ENCODE results near the gene SEMA3B.

Gene SEMA3B

GRCh38 chr3:50322115-50322385, 53.1 kb downstream of the SEMA3B start:
- DNase-seq (ENCODE audit: low spot score in 2 of 2) (no peak), ATAC-seq (ENCODE audit: low read depth) (no peak)
- H3K9me3 Mint-ChIP-seq: no peaks in the 10 kb centered on the region
- H3K4me3 Mint-ChIP-seq: no peak overlapping the region
- no peaks in the 10 kb centered on the region for H3K36me3 Mint-ChIP-seq
- H3K27me3 Mint-ChIP-seq: no peaks in the 10 kb centered on the region
- H3K27ac Mint-ChIP-seq: no peak overlapping the region
- H3K4me1 Mint-ChIP-seq: peaks cover 36% of the 10 kb centered on the region

- no peaks in the 10 kb centered on the region for H3K36me3 Mint-ChIP-seq
Observed at GRCh38 chr3:50322386-50323091, 53.6 kb downstream of the SEMA3B start, which contains the start of gene HYAL2. Gene HYAL2, minus strand, starts transcription at chr3:50322745. Its CDS starts 2,256 bp downstream, at chr3:50320489.

GRCh38 chr3:50323092-50323600, 54.2 kb downstream of the SEMA3B start:
- no peak for DNase-seq (ENCODE audit: low spot score in 2 of 2)
- H3K9me3 Mint-ChIP-seq: no peaks in the 10 kb centered on the region
- H3K27me3 Mint-ChIP-seq: no peaks in the 10 kb centered on the region
- ATAC-seq (ENCODE audit: low read depth): no peak
- H3K4me3 Mint-ChIP-seq: peak overlapping the region; percentile 3
- peaks cover 34% of the 10 kb centered on the region for H3K4me1 Mint-ChIP-seq
- no peaks in the 10 kb centered on the region for H3K36me3 Mint-ChIP-seq
- H3K27ac Mint-ChIP-seq: no peak overlapping the region

More at GRCh38 chr3:50322386-50323091, 53.6 kb downstream of the SEMA3B start, which contains the start of gene HYAL2:
- no peaks in the 10 kb centered on the region for H3K27me3 Mint-ChIP-seq
- H3K27ac Mint-ChIP-seq: peak within 1 kb of the TSS; percentile 91
- peak within 1 kb of the TSS; percentile 86 for H3K4me3 Mint-ChIP-seq
- DNase-seq (ENCODE audit: low spot score in 2 of 2) (no peak), ATAC-seq (ENCODE audit: low read depth) (no peak)
- H3K9me3 Mint-ChIP-seq: no peaks in the 10 kb centered on the region
- peaks cover 36% of the 10 kb centered on the region for H3K4me1 Mint-ChIP-seq

GRCh38 chr3:50323614-50324199, 54.8 kb downstream of the SEMA3B start:
- Mint-ChIP-seq H3K4me1 (peaks cover 33% of the 10 kb centered on the region), H3K36me3 (no peaks in the 10 kb centered on the region), H3K4me3 (no peak overlapping the region), H3K27ac (no peak overlapping the region), H3K9me3 (no peaks in the 10 kb centered on the region), H3K27me3 (no peaks in the 10 kb centered on the region)
- DNase-seq (ENCODE audit: low spot score in 2 of 2): no peak
- no peak for ATAC-seq (ENCODE audit: low read depth)

GRCh38 chr3:50324351-50325112, 55.6 kb downstream of the SEMA3B start:
- H3K4me1 Mint-ChIP-seq: peaks cover 25% of the 10 kb centered on the region
- H3K4me3 Mint-ChIP-seq: no peak overlapping the region
- DNase-seq (ENCODE audit: low spot score in 2 of 2) (no peak), ATAC-seq (ENCODE audit: low read depth) (peak; percentile 10)
- H3K27me3 Mint-ChIP-seq: no peaks in the 10 kb centered on the region
- no peak overlapping the region for H3K27ac Mint-ChIP-seq
- H3K9me3 Mint-ChIP-seq: no peaks in the 10 kb centered on the region
- H3K36me3 Mint-ChIP-seq: no peaks in the 10 kb centered on the region

GRCh38 chr3:50325113-50325480, 56.1 kb downstream of the SEMA3B start:
- H3K4me3 Mint-ChIP-seq: no peak overlapping the region
- no peak overlapping the region for H3K27ac Mint-ChIP-seq

GRCh38 chr3:50325497-50326181, 56.7 kb downstream of the SEMA3B start:
- DNase-seq (ENCODE audit: low spot score in 2 of 2) (no peak), ATAC-seq (ENCODE audit: low read depth) (no peak)
- H3K4me1 Mint-ChIP-seq: peaks cover 17% of the 10 kb centered on the region
- no peak overlapping the region for H3K27ac Mint-ChIP-seq
- no peaks in the 10 kb centered on the region for H3K9me3 Mint-ChIP-seq
- no peaks in the 10 kb centered on the region for H3K27me3 Mint-ChIP-seq
- peaks cover 3% of the 10 kb centered on the region for H3K36me3 Mint-ChIP-seq
- H3K4me3 Mint-ChIP-seq: no peak overlapping the region

More at GRCh38 chr3:50325113-50325480, 56.1 kb downstream of the SEMA3B start:
- H3K27me3 Mint-ChIP-seq: no peaks in the 10 kb centered on the region
- peaks cover 23% of the 10 kb centered on the region for H3K4me1 Mint-ChIP-seq
- no peaks in the 10 kb centered on the region for H3K36me3 Mint-ChIP-seq
- no peaks in the 10 kb centered on the region for H3K9me3 Mint-ChIP-seq
- ATAC-seq (ENCODE audit: low read depth) (no peak), DNase-seq (ENCODE audit: low spot score in 2 of 2) (no peak)

GRCh38 chr3:50326182-50326541, 57.2 kb downstream of the SEMA3B start:
- peaks cover 5% of the 10 kb centered on the region for H3K36me3 Mint-ChIP-seq
- ATAC-seq (ENCODE audit: low read depth) (no peak), DNase-seq (ENCODE audit: low spot score in 2 of 2) (no peak)
- no peaks in the 10 kb centered on the region for H3K27me3 Mint-ChIP-seq
- no peak overlapping the region for H3K27ac Mint-ChIP-seq
- no peak overlapping the region for H3K4me3 Mint-ChIP-seq
- H3K4me1 Mint-ChIP-seq: peaks cover 16% of the 10 kb centered on the region
- no peaks in the 10 kb centered on the region for H3K9me3 Mint-ChIP-seq

- DNase-seq (ENCODE audit: low spot score in 2 of 2) (no peak), ATAC-seq (ENCODE audit: low read depth) (no peak)
- Mint-ChIP-seq H3K36me3 (peaks cover 9% of the 10 kb centered on the region), H3K27ac (no peak overlapping the region), H3K4me1 (peaks cover 16% of the 10 kb centered on the region), H3K4me3 (peak overlapping the region; percentile 85), H3K27me3 (no peaks in the 10 kb centered on the region), H3K9me3 (no peaks in the 10 kb centered on the region)
Observed at GRCh38 chr3:50327129-50327528, 58.2 kb downstream of the SEMA3B start.
